GM06990 (cell line): Measurements from ENCODE around the gene DPP4.

Experiments used
- DNase-seq: peaks from one replicate; pipeline ENCODE4 v3.0.0-alpha.2; 2011; ENCODE audit not compliant: insufficient read length; ENCODE audit errors: extremely low read depth
- H3K27me3 ChIP-seq: replicated peaks from 2 replicates; pipeline ENCODE4 v1.6.0; 2011; ENCODE audit warnings: low read length; ENCODE audit not compliant: control insufficient read depth, insufficient read depth
- H3K36me3 ChIP-seq: 2 replicates; pipeline ENCODE4 v1.5.1; 2011; ENCODE audit warnings: low read length; ENCODE audit not compliant: control insufficient read depth, insufficient read depth
- H3K4me3 ChIP-seq: replicated peaks from 2 replicates; pipeline ENCODE4 v1.5.1; 2011; ENCODE audit warnings: low read depth, mild to moderate bottlenecking, control low read depth, low read length
- TF ChIP-seq, protein P1 (sequence below): IDR thresholded peaks from 2 replicates; pipeline ENCODE4 v1.5.1; 2011; ENCODE audit warnings: low read length, control low read depth, mild to moderate bottlenecking, inconsistent platforms; ENCODE audit not compliant: insufficient read depth, poor library complexity, severe bottlenecking

The DPP4 gene

DNA sequence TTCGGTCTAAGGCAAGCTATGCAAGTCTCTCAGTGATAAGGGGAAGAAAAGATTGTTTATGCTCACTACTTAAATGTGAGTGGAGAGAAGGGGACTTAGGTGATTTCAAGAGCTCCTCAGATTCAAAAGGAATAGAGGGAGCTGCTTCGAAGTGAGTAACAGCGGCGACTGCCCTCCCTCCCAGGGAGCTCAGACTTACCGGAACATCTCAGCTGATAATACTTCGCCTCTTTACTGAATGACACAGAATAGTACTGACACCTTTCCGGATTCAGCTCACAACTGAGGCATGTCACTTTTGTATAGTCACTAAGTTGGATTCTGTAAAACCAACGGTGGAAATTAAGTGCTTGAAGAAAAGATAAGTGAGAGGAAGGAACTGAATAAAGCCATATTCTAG is 55.5 kb downstream of the DPP4 start:
- DNase-seq = no peak
- Histone ChIP-seq H3K36me3 (no peaks in the 10 kb centered on the region), H3K4me3 (no peak overlapping the region), H3K27me3 (no peaks in the 10 kb centered on the region; the same call in 1 of the 2 replicates)
- TF ChIP-seq, protein P1, sequence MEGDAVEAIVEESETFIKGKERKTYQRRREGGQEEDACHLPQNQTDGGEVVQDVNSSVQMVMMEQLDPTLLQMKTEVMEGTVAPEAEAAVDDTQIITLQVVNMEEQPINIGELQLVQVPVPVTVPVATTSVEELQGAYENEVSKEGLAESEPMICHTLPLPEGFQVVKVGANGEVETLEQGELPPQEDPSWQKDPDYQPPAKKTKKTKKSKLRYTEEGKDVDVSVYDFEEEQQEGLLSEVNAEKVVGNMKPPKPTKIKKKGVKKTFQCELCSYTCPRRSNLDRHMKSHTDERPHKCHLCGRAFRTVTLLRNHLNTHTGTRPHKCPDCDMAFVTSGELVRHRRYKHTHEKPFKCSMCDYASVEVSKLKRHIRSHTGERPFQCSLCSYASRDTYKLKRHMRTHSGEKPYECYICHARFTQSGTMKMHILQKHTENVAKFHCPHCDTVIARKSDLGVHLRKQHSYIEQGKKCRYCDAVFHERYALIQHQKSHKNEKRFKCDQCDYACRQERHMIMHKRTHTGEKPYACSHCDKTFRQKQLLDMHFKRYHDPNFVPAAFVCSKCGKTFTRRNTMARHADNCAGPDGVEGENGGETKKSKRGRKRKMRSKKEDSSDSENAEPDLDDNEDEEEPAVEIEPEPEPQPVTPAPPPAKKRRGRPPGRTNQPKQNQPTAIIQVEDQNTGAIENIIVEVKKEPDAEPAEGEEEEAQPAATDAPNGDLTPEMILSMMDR = no peak

- no peaks in the 10 kb centered on the region for H3K36me3 ChIP-seq
- H3K4me3 ChIP-seq = no peak overlapping the region
- TF ChIP-seq, protein P1 = no peak
- H3K27me3 ChIP-seq = no peaks in the 10 kb centered on the region; the same call in 1 of the 2 replicates
- DNase-seq = no peak
Observed at GRCh38 chr2:162017233-162017632, 56.8 kb downstream of the DPP4 start.

DNA sequence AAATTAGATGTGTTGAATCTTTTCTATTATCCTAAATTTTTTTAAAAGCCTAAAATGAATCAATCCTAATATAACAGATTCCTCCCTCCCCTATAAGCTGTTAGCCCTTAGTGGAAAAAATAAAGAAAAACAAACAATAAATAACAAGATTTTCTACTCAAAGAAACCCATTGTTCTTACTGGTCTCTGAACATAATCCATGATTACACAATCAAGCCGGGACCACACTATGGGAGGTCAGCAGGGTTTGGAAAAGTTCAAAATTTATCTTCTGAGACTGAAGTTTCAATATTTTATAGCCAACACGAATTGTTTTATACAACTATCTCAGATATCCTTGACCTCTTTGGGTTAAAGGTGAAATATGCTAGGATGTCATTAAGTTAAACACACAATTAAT is 57.9 kb downstream of the DPP4 start:
- Histone ChIP-seq H3K27me3 (no peaks in the 10 kb centered on the region; the same call in 1 of the 2 replicates), H3K36me3 (no peaks in the 10 kb centered on the region), H3K4me3 (no peak overlapping the region)
- TF ChIP-seq, protein P1 = no peak
- DNase-seq = no peak

- no peak overlapping the region for H3K4me3 ChIP-seq
- H3K27me3 ChIP-seq = no peaks in the 10 kb centered on the region; the same call in 1 of the 2 replicates
- no peak for DNase-seq
- TF ChIP-seq, protein P1 = no peak
- no peaks in the 10 kb centered on the region for H3K36me3 ChIP-seq
Observed at GRCh38 chr2:162014751-162015150, 59.3 kb downstream of the DPP4 start.

DNA sequence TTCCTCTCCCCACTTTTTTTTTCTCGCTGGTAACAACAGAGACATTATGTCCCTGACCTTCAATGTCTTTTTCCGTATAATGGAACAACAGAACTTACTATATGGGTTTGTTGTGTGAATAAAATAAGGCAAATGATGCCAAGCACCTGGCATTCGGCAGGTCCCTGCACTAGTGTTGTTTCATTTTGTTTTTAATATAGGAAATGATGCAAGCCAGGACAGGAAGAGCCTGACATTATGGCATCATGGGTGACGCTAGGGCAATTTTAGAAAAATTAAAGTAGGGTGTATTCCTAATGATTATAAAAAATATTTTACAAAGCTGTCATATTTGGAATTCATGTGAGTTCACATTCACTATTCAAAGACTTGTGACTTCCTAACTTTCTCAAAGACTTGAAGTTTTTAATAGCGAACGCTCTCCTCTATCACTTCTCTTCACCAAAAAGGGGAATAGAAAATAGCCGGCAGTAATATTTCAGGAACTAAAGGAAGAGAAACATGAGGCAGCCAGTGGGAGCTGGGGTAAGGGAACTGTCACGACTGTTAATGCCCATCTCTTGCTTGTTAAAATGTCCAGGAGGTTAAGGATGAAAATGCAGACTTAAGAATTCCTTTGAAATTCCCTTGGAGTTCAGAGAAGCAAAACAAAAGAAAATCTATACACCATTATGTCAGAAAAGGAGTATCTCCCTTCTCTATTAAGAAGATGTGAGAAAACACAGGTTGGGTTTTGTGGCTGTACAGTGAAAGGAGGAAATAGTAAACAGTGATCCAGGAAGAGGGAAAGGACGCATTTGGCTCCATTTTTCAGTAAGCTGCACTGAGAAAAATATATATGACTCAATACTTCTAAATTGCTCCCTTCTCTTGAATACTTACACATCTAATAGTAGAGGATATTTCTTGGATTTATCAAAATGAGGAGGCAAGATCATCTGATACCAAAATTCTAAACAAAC is 60.2 kb downstream of the DPP4 start:
- TF ChIP-seq, protein P1 = no peak
- H3K36me3 ChIP-seq = no peaks in the 10 kb centered on the region
- no peaks in the 10 kb centered on the region; the same call in 1 of the 2 replicates for H3K27me3 ChIP-seq
- no peak overlapping the region for H3K4me3 ChIP-seq
- no peak for DNase-seq
